Natural killer cell treated with Interleukin-12 subunit alpha and Interleukin-12 subunit beta and Interleukin-15 and Interleukin-18, amount 100 ng/mL, for 72 hours (primary cell): ENCODE measurements around the gene TASP1. TPM values are rescaled to one million over a fixed set of nuclear protein-coding genes. Genes with fewer than 3 reads are reported as not detected.

Source experiments
- ATAC-seq, 2 donors: fragments of 150-1000 bp; cut with Tn5 transposase in 1 of 2; sonication (Bioruptor Pico), chemical (Tn5 transposase) in 1 of 2; 2 replicates each; pipeline ENCODE4 v1.10.0; 2021
- DNase-seq: peaks from one replicate; pipeline ENCODE4 v3.0.0; 2022; ENCODE audit warnings: low spot score
- H3K27ac Mint-ChIP-seq, 2 donors: 1 replicate in 1 of 2; 2 replicates in 1 of 2; pipeline ENCODE4 v1.8.0; 2022; ENCODE audit warnings: mixed read lengths in 2 of 2, mild to moderate bottlenecking in 1 of 2, moderate library complexity in 1 of 2
- H3K27me3 Mint-ChIP-seq, 2 donors: 1 replicate in 1 of 2; 2 replicates in 1 of 2; pipeline ENCODE4 v1.8.0; 2022; ENCODE audit warnings: mixed read lengths in 2 of 2
- H3K36me3 Mint-ChIP-seq: one replicate; pipeline ENCODE4 v1.8.0; 2022; ENCODE audit warnings: mixed read lengths
- H3K4me1 Mint-ChIP-seq, 2 donors: 1 replicate in 1 of 2; 2 replicates in 1 of 2; pipeline ENCODE4 v1.8.0; 2022; ENCODE audit warnings: low read depth in 2 of 2, mixed read lengths in 2 of 2, mild to moderate bottlenecking in 1 of 2
- H3K4me3 Mint-ChIP-seq: one replicate; pipeline ENCODE4 v1.8.0; 2022; ENCODE audit warnings: mixed read lengths
- H3K9me3 Mint-ChIP-seq: 2 replicates; pipeline ENCODE4 v1.8.0; 2022; ENCODE audit warnings: mixed read lengths
- total RNA-seq, 2 donors: library from RNA; stranded (reverse); gene quantifications; one replicate each; pipeline ENCODE4 v1.2.3, GENCODE V29; 2022

TASP1 gene
- total RNA-seq, 2 donors from 2014 or later: 14.9 to 16.3 TPM

DNA sequence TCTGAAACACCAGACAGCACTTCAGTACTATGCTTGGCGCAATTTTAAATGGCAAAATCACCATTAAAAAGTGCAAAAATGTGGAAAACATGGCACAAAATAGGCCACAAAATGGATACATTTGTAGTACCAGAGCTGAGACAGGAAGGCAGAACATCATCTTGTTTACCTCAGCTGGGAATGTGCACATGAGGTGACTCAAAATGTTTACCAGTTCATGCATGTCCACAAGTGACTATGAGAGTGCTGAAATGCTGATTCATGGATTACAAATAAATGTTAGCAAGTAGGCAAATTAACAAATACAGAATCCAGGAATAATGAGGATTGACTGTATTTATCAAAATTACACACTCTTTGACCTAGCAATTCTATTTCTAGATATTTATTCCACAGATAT is 216.1 kb downstream of the TASP1 start:
- Mint-ChIP-seq H3K36me3 (no peaks in the 10 kb centered on the region), H3K4me3 (no peak overlapping the region), H3K9me3 (no peaks in the 10 kb centered on the region), H3K27ac (no peak overlapping the region), H3K4me1 (peaks cover 0 to 5% of the 10 kb centered on the region in 2 donors), H3K27me3 (no peaks in the 10 kb centered on the region)
- no peak for ATAC-seq
- DNase-seq: no peak

DNA sequence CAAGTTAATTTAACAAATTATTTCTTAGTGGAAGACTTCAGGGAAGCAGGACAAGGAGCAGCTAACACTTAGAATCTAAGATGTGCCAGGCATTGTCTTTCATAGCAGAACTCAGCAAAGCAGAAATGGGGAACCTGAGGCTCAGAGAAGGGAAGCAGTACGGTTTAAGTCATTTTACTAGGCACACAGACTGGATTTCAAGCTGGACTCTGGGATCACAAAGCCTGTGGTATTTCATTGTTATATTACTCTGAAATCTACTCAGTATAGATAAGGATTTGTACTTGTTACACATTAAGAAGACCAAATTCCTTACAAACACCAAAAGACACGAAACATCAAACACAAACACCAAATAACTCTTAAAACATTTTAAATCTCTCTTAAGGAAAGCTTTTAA is 218.1 kb downstream of the TASP1 start:
- ATAC-seq: no peak
- no peak overlapping the region for H3K4me3 Mint-ChIP-seq
- no peak for DNase-seq
- H3K4me1 Mint-ChIP-seq: peaks cover 0 to 5% of the 10 kb centered on the region in 2 donors
- no peaks in the 10 kb centered on the region for H3K9me3 Mint-ChIP-seq
- no peaks in the 10 kb centered on the region for H3K27me3 Mint-ChIP-seq
- H3K27ac Mint-ChIP-seq: no peak overlapping the region
- H3K36me3 Mint-ChIP-seq: no peaks in the 10 kb centered on the region

DNA sequence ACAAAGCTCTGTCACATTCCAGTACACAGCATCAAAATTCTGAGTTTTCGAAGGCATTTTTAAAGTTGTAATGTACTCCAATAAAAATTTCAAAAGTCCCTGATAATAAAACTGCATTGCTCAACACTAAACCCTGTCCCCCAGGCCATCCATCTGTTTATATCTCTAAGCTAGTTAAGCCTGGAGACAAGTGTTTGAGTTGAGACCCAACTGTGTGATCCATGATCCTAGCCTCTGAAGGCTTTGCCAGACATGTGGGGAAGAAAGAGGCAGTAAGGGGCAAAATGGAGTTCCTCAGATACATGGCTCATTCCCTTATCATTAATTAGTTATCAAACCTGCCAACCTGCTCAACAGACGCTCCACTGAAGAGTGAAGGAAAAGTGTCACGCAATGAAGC is 219.3 kb downstream of the TASP1 start:
- Mint-ChIP-seq H3K36me3 (no peaks in the 10 kb centered on the region), H3K4me1 (peaks cover 0 to 5% of the 10 kb centered on the region in 2 donors), H3K27ac (no peak overlapping the region), H3K9me3 (no peaks in the 10 kb centered on the region), H3K4me3 (no peak overlapping the region), H3K27me3 (no peaks in the 10 kb centered on the region)
- no peak for ATAC-seq
- no peak for DNase-seq

DNA sequence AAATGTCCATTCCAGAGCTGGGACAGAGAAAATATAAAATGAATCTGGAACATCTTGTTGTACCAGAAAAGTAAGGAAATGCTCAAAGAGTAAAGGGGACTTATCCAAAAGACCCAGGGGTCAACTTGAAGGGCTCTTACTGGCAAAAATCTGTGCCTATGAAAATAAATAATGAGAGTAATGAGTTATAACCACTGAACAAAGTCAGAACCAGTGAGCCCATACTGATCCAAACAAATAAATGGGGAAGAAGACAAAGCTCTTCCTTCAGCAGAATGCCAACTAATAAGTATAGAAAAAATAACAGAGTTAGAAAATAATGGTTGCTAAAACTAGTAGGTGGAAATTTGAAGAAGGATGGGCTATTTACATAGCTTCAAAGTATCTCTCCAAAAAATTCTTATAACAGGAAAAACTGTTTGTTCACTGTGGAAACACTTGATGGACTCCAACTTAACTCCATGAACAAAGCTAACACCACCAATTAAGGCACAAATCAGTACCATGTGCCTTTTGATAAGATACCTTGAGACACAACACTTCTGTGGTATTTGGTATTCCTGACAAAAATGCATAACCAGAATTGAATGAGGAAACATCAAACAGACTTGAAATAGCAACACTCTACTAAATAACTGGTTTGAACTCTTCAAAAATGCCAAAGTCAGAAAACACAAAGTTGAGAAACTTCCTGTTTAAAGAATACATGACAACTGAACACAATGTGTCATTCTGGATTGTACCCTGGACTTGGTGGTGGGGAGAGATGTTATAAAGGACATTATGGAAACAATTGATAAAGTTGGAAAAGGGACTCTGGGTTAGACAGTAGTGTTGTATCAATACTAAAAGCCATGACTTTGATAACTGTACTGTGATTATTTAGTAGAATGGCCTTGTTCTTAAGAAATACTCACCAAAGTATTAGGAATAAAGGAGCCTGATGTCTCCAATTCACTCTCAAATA is 220.2 kb downstream of the TASP1 start:
- ATAC-seq (no peak), DNase-seq (no peak)
- no peaks in the 10 kb centered on the region for H3K36me3 Mint-ChIP-seq
- H3K9me3 Mint-ChIP-seq: no peaks in the 10 kb centered on the region
- H3K27me3 Mint-ChIP-seq: no peaks in the 10 kb centered on the region
- H3K27ac Mint-ChIP-seq: no peak overlapping the region
- H3K4me1 Mint-ChIP-seq: peaks cover 0 to 5% of the 10 kb centered on the region in 2 donors
- H3K4me3 Mint-ChIP-seq: no peak overlapping the region

DNA sequence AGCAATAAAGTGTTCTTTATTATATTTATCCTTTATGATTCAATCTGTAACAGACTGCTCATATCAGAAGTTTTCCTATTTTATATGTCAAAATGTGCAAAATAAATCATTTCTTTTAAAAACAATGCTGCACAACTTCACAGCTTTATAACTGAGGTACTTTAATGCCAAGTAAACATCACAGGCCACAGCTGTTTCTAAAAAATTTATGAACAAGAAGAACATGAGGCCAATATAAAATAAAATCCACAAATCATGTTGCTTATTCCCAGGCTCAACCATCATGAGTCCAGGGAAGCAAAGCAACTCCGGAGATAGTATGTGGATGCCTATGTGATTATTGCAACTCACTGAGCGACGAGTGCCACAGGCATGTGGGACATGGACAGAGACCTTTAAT is 222.2 kb downstream of the TASP1 start:
- H3K27me3 Mint-ChIP-seq: no peaks in the 10 kb centered on the region
- H3K36me3 Mint-ChIP-seq: peaks cover 5% of the 10 kb centered on the region
- no peak overlapping the region for H3K27ac Mint-ChIP-seq
- peaks cover 4% of the 10 kb centered on the region for H3K9me3 Mint-ChIP-seq
- no peak overlapping the region for H3K4me3 Mint-ChIP-seq
- DNase-seq: no peak
- no peak for ATAC-seq
- peaks cover 0 to 5% of the 10 kb centered on the region in 2 donors for H3K4me1 Mint-ChIP-seq

DNA sequence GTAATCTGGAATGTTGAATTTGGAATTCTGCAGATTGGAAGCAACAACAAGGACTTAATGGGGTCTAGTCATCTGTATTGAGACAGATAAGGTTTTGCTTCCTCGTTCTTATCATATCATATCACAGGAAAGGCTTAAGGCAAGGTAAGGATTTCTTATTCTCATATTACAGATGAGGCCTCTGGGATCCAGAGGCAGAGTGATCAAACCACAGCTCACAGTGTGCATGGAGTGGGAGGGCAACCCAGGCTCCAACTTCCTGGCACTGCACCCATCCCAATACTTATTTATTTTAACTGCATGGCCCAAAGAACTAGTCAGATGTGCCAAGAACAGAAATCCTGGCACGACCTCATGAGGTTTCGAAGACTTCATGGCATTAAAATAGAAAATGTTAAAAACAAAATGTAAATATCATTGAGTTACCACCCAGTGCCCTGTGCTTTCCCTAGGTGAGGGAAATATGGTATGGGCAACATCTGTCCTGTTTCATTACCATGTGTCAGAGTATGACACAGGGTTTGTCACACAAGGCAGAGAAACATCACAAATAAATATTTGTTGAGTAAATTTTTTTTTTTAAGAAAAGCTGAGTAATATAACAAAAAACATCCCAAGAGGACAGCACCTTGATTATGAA is 225.8 kb downstream of the TASP1 start:
- H3K9me3 Mint-ChIP-seq: peaks cover 7% of the 10 kb centered on the region
- no peak overlapping the region for H3K27ac Mint-ChIP-seq
- no peaks in the 10 kb centered on the region for H3K4me1 Mint-ChIP-seq
- no peak overlapping the region for H3K4me3 Mint-ChIP-seq
- no peak for DNase-seq
- no peaks in the 10 kb centered on the region for H3K27me3 Mint-ChIP-seq
- H3K36me3 Mint-ChIP-seq: peaks cover 10% of the 10 kb centered on the region
- ATAC-seq: no peak

DNA sequence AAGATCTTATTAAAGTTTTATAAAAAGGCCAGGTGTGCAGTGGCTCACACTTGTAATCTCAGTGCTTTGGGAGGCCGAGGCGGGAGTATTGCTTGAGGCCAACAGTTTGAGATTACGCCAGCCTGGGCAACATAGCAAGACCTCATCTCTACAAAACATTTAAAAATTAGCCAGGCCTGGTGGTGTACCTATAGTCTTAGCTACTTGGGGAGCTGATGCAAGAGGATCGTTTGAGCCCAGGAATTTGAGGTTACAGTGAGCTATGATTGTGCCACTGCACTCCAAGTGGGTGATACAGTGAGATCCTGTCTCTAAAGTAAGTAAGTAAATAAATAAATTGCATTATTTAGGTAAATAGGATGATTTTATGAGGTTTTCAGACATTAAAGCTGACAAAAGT is 234.4 kb downstream of the TASP1 start:
- H3K27me3 Mint-ChIP-seq: no peaks in the 10 kb centered on the region
- ATAC-seq (no peak), DNase-seq (no peak)
- no peak overlapping the region for H3K4me3 Mint-ChIP-seq
- no peaks in the 10 kb centered on the region for H3K36me3 Mint-ChIP-seq
- no peaks in the 10 kb centered on the region for H3K4me1 Mint-ChIP-seq
- H3K27ac Mint-ChIP-seq: no peak overlapping the region
- no peaks in the 10 kb centered on the region for H3K9me3 Mint-ChIP-seq

DNA sequence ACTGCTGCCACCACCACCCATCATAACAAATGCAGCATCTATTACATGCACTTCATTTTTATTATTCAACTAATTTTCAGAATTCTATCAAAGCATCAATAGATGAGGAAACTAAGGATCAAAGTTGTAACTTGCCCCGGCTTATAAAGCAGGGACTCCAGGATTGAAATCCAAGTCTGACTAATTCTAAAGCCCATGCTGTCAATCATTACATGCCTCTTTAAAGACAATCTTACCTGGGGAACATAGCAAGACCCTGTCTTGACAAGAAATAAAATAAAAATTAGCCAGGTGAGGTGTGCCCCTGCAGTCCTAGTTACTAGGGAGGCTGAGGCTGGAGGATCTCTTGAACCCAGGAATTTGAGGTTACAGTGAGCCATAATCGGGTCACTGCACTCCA is 235.3 kb downstream of the TASP1 start:
- no peak overlapping the region for H3K27ac Mint-ChIP-seq
- no peak for ATAC-seq
- no peak overlapping the region for H3K4me3 Mint-ChIP-seq
- H3K36me3 Mint-ChIP-seq: no peaks in the 10 kb centered on the region
- no peaks in the 10 kb centered on the region for H3K27me3 Mint-ChIP-seq
- H3K9me3 Mint-ChIP-seq: no peaks in the 10 kb centered on the region
- no peak for DNase-seq
- peaks cover 0 to 5% of the 10 kb centered on the region in 2 donors for H3K4me1 Mint-ChIP-seq

DNA sequence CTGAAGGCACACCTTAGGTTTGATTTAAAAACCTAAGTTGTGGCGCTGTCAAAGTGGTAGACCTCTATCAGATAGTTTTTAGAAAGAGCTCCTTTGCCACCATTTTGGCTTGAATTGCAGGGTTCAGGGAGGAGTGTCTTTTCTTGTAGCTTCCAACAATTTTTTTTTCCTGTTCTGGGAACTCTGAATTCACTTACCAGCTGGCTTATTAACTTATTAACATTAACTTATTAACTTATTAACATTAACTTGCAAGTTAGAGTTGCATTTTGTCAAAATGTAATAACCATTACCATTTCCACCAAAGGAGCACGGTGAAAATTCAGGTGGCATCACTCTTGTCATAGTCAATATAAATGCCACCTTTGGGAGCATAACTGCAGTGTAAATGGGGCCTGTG is 235.7 kb downstream of the TASP1 start:
- no peaks in the 10 kb centered on the region for H3K36me3 Mint-ChIP-seq

DNA sequence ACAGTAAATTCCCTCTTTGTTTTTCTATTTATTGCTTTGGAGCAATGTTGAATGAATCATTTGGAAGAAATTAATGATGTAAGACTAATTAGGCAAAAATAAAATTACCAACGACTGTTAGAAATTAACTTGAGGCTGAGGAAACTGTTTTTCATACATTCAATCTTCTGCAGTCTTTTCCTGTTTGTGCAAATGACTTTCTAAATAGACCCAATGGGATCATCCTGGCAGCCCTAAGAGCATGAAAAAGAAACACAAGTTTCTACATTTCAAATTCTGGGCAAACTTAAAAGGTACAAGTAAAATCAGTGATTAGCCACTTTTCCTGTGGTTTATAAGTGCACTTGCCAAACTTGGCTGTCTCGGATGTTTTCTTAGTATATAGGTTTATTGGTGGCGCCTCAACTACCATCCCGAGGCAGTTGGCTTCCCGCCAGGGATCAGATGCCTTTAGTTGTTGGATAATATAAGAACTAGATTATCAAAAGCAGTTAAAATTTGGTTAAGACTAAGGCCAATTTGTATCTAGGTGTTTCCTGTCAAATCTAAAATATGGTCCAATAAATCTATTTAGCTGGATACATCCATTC is 236.5 kb downstream of the TASP1 start:
- Mint-ChIP-seq H3K4me1 (peaks cover 0 to 8% of the 10 kb centered on the region in 2 donors), H3K4me3 (no peak overlapping the region), H3K36me3 (no peaks in the 10 kb centered on the region), H3K27me3 (no peaks in the 10 kb centered on the region), H3K27ac (no peak overlapping the region), H3K9me3 (no peaks in the 10 kb centered on the region)
- ATAC-seq (no peak), DNase-seq (no peak)

More for the DNA sequence above, 235.7 kb downstream of the TASP1 start:
- H3K4me1 Mint-ChIP-seq: peaks cover 0 to 6% of the 10 kb centered on the region in 2 donors
- no peaks in the 10 kb centered on the region for H3K9me3 Mint-ChIP-seq
- ATAC-seq: no peak
- DNase-seq: no peak
- no peak overlapping the region for H3K4me3 Mint-ChIP-seq
- H3K27me3 Mint-ChIP-seq: no peaks in the 10 kb centered on the region
- H3K27ac Mint-ChIP-seq: no peak overlapping the region

DNA sequence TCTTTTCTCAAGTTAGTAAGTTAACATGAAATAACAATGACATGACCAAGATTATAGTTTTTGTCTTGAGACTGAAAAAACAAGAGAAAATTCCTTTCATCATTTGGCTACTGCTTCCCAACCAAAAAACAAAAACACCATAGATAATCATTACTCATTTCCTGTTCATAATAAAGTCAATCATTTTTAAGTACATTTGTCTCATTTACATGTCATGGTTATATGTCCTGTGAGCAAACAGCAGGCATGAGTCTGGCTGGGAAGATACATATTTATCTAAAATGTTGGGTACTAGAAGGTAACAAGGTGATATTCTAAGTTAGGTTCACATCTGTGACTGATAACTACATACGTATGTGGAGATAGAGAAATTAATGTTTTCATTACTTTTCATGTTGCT is 237.1 kb downstream of the TASP1 start:
- Mint-ChIP-seq H3K27me3 (no peaks in the 10 kb centered on the region), H3K9me3 (no peaks in the 10 kb centered on the region), H3K4me1 (peaks cover 0 to 10% of the 10 kb centered on the region in 2 donors), H3K36me3 (no peaks in the 10 kb centered on the region), H3K4me3 (no peak overlapping the region), H3K27ac (no peak overlapping the region)
- DNase-seq (no peak), ATAC-seq (no peak)

DNA sequence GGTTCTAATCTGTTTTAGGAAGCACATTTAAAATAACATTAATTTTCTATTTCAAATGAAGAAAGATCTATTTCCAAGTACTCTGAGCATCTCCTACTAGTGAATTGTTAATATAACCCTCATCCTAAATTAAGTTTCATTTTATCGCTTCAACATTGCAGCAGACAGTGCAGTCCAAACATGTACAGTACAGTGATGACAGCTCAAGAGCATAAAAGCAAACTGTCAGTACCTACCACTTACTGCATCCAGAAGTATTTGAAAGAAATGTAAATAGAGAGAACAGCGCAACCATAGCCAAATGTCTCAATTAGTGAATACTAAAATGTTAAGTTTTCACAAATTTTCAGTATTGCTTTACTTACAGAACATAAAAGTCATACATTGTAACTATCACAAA is 238.3 kb downstream of the TASP1 start:
- no peak for ATAC-seq
- Mint-ChIP-seq H3K4me3 (no peak overlapping the region), H3K27me3 (no peaks in the 10 kb centered on the region), H3K27ac (no peak overlapping the region), H3K9me3 (no peaks in the 10 kb centered on the region), H3K36me3 (no peaks in the 10 kb centered on the region), H3K4me1 (peaks cover 0 to 10% of the 10 kb centered on the region in 2 donors)
- DNase-seq: no peak

DNA sequence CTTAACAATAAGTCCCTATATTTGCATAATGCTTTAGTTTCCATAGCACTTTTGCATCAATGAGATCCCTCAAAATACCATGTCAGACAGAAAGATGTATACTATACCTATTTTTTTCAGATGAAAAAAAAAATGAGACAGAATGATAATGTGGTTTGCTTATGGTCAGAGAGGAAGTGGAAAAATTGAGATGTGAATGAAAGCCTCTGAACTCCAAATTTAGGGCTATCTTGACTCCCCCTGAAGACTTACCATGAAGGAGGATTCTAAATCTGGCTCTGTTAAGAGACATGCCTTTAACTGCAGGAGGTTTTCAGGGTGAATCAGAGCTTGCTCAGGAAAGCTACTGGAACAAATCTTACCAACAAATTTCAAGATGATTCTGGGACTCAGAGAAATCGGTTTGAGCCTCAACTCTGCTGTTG is 241.4 kb downstream of the TASP1 start:
- H3K36me3 Mint-ChIP-seq: no peaks in the 10 kb centered on the region
- no peak overlapping the region for H3K4me3 Mint-ChIP-seq
- no peak for DNase-seq
- no peak overlapping the region for H3K27ac Mint-ChIP-seq
- no peak for ATAC-seq
- H3K27me3 Mint-ChIP-seq: no peaks in the 10 kb centered on the region
- peaks cover 0 to 10% of the 10 kb centered on the region in 2 donors for H3K4me1 Mint-ChIP-seq
- no peaks in the 10 kb centered on the region for H3K9me3 Mint-ChIP-seq

DNA sequence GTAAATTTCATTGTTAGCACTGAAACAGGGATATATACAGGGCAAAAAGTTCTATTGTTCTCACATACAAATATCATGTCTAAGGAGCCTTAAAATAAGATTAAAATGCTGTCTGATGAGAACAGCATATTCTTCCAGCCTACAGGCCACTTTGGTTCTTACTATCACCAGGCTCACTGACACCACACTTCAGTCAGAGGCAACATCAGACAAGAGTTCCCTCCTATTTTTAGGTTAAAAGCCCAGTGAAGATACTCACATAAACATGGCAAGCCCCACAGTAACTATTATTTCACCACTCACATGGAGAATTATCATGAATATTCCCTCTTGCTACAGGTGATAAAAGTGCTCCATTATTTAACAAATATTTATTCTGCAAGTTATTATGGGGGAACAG is 241.9 kb downstream of the TASP1 start:
- Mint-ChIP-seq H3K27ac (no peak overlapping the region), H3K9me3 (no peaks in the 10 kb centered on the region), H3K4me1 (peaks cover 0 to 10% of the 10 kb centered on the region in 2 donors), H3K36me3 (no peaks in the 10 kb centered on the region), H3K4me3 (no peak overlapping the region), H3K27me3 (no peaks in the 10 kb centered on the region)
- ATAC-seq: no peak
- DNase-seq: no peak
